Measurements from ENCODE around the gene GPRC5A.

GRCh38 chr12:12902036-12902435 lies 10.7 kb downstream of the GPRC5A start:
- TF ChIP-seq CTCF (IDR thresholded peaks at IDR 0.05): no peak
- TF ChIP-seq POLR2A (IDR thresholded peaks at IDR 0.05): no peak
